Fibroblast of villous mesenchyme (primary cell): ENCODE results near the gene ANKRD53. TPM values are rescaled to one million over a fixed set of nuclear protein-coding genes. Genes with fewer than 3 reads are reported as not detected.
"Not testable (repeated sequence)": the region's sequence is repeated elsewhere in the genome, so short reads cannot be mapped to it uniquely, and the experiment has no call there.

ENCODE experiments used
- DNase-seq: peaks from one replicate; pipeline ENCODE4 v3.0.0-alpha.2; 2010; ENCODE audit warnings: low read depth
- H3K4me3 ChIP-seq: 2 replicates; pipeline ENCODE4 v1.5.1; 2011; ENCODE audit warnings: low read depth, mild to moderate bottlenecking, low read length
- CTCF ChIP-seq: IDR thresholded peaks from 2 replicates; pipeline ENCODE4 v1.5.1; 2012; ENCODE audit warnings: low read depth, mild to moderate bottlenecking, low read length; ENCODE audit not compliant: insufficient read depth
- total RNA-seq: library from RNA; depleted of rRNA; stranded (reverse); fragments of >200 nt; gene quantifications from 2 replicates; pipeline ENCODE4 v1.2.3, GENCODE V29; 2012

The ANKRD53 gene
- total RNA-seq, 1 donor = 0.43 TPM

DNA sequence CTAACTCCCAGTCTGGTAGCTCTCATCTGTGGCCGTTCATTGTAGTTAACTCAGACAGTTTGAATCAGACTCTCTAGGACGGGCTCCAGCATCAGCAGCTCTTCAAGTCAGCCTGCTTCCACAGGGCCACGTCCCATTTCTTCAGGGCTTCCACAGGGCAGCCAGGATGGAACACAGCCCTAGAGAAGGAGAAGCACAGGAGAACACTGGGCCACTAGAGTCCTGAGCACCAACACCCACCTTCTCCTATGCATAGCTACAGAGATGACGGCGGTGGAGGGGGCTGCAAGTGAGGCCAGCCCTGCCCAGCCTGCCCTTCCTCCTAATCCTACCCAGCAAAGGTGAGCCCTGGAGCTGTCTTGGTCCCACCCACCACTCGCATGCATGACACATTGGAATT lies 26.4 kb downstream of the ANKRD53 start:
- DNase-seq = no peak
- TF ChIP-seq CTCF = no peak
- H3K4me3 ChIP-seq = no peak overlapping the region

DNA sequence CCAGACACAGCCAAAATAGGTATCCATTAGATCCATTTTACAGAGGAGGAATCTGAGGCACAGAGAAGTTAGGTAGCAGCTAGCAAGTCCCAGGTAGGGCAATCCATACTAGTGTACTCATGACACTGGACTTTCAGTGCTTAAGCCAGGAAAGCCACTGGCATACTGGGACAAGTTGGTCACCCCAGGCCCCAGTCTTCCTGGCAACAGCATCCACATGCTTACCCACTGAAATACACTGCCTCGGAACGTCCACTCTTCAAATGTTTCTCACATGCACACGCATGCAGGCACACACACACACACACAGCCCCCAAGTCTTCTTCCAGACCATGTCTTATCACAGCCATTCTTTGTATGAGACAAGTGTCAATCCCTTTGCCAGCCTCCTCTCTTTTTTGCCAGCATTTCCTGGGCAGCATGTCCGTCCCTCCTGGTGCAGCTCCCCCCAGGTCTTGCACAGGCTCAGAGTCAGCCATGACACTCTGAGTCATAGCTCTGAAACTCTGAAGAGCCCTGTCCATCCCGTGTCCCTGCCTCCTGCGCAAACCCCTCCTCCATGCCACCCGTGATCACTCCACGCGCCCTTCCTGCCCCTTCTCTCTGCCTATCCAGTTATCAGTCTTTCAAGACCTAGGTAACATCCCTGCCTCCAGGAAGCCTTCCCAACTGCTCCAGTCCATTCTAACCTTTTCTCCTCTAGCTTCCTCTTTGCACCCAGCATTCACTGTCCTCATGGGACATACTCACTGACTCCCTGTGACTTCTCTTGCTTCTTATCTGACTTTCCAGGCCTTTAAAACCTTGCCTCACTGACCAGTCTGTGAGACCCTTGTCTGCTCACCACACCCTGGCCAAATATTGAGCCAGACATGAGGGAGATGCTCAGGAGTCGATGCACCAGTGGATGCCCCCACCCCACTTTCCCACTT lies 27.1 kb downstream of the ANKRD53 start:
- no peak overlapping the region for H3K4me3 ChIP-seq
- no peak for DNase-seq
- TF ChIP-seq CTCF = no peak

DNA sequence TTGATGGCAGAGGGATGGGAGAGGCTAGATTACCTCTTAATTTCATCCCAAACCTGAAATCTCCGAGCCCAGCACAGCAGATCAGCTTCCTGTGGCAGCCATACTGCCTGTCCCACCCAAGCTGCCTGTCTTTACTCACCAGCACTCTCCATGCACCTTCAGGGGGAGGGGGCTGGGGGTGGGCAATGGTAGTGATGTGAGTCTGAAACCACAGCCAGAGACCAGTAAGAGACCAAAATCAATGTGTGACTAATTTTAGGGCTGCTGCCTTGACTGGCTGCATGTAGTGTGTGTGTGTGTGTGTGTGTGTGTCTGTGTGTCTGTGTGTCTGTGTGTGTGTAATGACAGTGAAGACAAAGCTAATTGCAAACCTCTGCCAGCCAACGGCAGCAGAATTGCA lies 27.9 kb downstream of the ANKRD53 start:
- no peak overlapping the region for H3K4me3 ChIP-seq
- no peak for TF ChIP-seq CTCF
- no peak for DNase-seq

- H3K4me3 ChIP-seq = no peak overlapping the region
- no peak for TF ChIP-seq CTCF
- DNase-seq = no peak
Observed at GRCh38 chr2:71006955-71007799, 28.7 kb downstream of the ANKRD53 start.

DNA sequence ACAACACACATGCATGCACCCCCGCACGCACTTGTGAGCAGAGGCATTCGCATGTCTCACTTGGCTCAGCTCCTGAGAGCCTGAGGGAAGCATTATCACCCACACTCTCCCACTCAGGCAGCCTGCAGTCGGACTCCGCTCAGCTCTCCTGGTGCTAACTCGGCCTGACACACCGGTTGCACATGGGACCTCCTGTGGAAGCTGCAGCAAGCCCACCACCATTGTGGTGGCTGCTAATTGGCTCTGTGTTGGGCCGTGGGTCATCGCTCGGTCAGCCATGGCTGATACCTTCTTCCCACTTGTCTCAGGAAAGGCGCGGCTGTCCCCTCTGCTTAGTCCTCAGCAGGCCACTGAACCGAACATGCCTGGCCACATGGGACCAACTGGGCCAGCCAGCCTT lies 29.9 kb downstream of the ANKRD53 start:
- no peak overlapping the region for H3K4me3 ChIP-seq
- DNase-seq = no peak
- TF ChIP-seq CTCF = no peak

DNA sequence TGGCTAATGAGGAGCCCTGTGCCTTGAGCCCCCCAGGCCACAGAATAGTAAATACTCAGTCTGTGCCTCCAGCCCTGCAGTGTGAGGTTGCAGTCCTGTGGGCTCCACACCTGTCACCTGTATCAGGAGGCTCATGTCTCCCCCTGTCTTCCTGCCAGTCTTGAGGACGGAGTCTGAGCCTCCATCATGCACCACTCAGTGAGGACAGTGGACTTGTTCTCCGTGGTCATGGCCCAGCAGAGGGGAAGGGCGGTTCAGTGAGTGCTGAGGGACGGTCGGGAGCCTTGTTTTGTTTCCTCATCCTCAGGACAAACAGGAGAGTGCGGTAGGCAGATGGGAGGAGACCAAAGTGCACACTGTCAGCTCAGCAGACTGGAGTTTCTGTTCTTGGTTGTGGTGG lies 33.4 kb downstream of the ANKRD53 start:
- not testable (repeated sequence) for H3K4me3 ChIP-seq, DNase-seq

DNA sequence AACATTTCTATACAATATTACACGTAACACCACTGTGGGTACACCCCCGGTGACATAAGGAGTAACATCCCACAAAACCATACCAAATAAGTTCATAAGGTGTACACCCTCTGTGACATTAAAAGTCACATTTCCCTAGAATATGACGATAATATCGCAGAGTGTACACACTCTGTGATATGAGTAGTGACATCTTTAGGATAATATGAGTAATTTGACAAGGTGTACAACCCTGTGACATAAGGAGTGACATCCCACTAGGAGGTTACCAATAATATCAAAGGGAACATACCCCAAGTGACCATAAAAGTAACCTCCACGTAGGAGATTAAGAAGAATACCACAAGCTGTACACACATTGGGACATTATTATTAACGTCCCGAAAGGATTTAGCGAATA lies 40.2 kb downstream of the ANKRD53 start:
- no peak for DNase-seq
- TF ChIP-seq CTCF = no peak
- H3K4me3 ChIP-seq = no peak overlapping the region

GRCh38 chr2:71019989-71020388 lies 41.6 kb downstream of the ANKRD53 start:
- H3K4me3 ChIP-seq, DNase-seq: not testable (repeated sequence)

- DNase-seq, H3K4me3 ChIP-seq: not testable (repeated sequence)
Observed at GRCh38 chr2:71021394-71021793, 43.0 kb downstream of the ANKRD53 start.

DNA sequence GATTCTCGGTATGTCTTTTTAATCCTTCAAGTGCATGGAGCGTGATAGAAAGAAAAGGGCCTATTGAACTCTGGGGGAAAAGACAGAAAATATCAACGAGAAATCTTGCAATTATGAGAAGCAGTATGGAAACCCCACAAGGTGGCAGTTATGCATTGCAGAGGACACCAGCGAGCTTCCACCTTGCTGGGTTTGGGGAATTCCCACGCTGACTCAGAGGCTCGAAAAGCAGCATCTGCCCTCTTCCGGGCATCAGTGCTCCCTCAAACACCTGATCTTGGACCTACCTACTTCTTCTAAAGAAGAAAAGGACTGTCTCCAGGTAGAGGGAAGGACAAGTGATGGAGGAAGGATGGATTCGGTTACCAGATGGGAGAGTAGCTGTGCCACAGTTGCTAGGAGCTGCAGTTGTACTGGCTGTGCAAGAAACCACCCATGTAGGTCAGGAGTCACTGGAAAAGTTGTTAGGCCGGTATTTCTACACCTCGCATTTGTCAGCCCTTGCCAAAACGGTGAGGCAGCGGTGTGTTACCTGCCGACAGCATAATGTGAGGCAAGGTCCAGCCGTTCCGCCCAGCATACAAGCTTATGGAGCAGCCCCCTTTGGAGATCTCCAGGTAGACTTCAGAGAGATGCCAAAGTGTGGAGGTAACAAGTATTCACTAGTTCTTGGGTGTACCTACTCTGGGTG lies 45.3 kb downstream of the ANKRD53 start:
- DNase-seq, H3K4me3 ChIP-seq: not testable (repeated sequence)
